SU-DHL-6 (cell line): ENCODE data around the gene OR1E2.
"Not testable (repeated sequence)": the region's sequence is repeated elsewhere in the genome, so short reads cannot be mapped to it uniquely, and the experiment has no call there.

Experiments
- H2AFZ ChIP-seq: fragments of 200-600 bp; sonication (generic); 2 replicates; pipeline ENCODE4 v1.6.1; 2014; ENCODE audit warnings: low read depth, mild to moderate bottlenecking, moderate library complexity, mixed read lengths, antibody characterized with exemption, low read length; ENCODE audit not compliant: severe bottlenecking
- H3F3A ChIP-seq: fragments of 200-600 bp; shearing (Covaris generic); 2 replicates; pipeline ENCODE4 v1.6.0; 2016; ENCODE audit warnings: antibody characterized with exemption, mild to moderate bottlenecking; ENCODE audit not compliant: insufficient read depth
- H3K27ac ChIP-seq: fragments of 200-600 bp; sonication (generic); 2 replicates; pipeline ENCODE4 v1.5.1; 2016; ENCODE audit warnings: low read depth, mild to moderate bottlenecking, low read length, moderate library complexity, mixed read lengths
- H3K27me3 ChIP-seq: fragments of 200-600 bp; sonication (generic), shearing (Covaris generic); 2 replicates; pipeline ENCODE4 v1.6.0; 2014; ENCODE audit warnings: mild to moderate bottlenecking, low read length
- H3K36me3 ChIP-seq: fragments of 200-600 bp; sonication (generic); 2 replicates; pipeline ENCODE4 v1.6.1; 2014; ENCODE audit warnings: mild to moderate bottlenecking, low read length, mixed read lengths
- H3K4me2 ChIP-seq: fragments of 300-600, 200-600 bp; shearing (Covaris generic), sonication (generic); 2 replicates; pipeline ENCODE4 v1.6.0; 2014; ENCODE audit warnings: low read length, low read depth, mild to moderate bottlenecking; ENCODE audit not compliant: poor library complexity, severe bottlenecking
- H3K4me3 ChIP-seq: fragments of 200-600 bp; sonication (generic); 2 replicates; pipeline ENCODE4 v1.5.1; 2014; ENCODE audit warnings: antibody characterized with exemption, low read length, mild to moderate bottlenecking, mixed read lengths; ENCODE audit not compliant: insufficient read depth, poor library complexity, severe bottlenecking
- H3K79me2 ChIP-seq: fragments of 200-600 bp; sonication (generic); 2 replicates; pipeline ENCODE4 v1.6.1; 2014; ENCODE audit warnings: mild to moderate bottlenecking, low read length, moderate library complexity; ENCODE audit not compliant: insufficient read depth
- H3K9ac ChIP-seq: fragments of 200-600 bp; sonication (generic); 2 replicates; pipeline ENCODE4 v1.7.0; 2014; ENCODE audit warnings: mild to moderate bottlenecking, low read length
- H3K9me2 ChIP-seq: fragments of 200-600 bp; sonication (generic); replicated peaks from 2 replicates; pipeline ENCODE4 v1.6.1; 2014; ENCODE audit warnings: low read length; ENCODE audit not compliant: insufficient read depth
- H3K9me3 ChIP-seq: fragments of 200-600 bp; sonication (generic); 2 replicates; pipeline ENCODE4 v1.6.1; 2014; ENCODE audit warnings: low read length, mixed read lengths; ENCODE audit not compliant: insufficient read depth
- H4K20me1 ChIP-seq: fragments of 200-600 bp; sonication (generic); 2 replicates; pipeline ENCODE4 v1.6.1; 2014; ENCODE audit warnings: low read depth, mild to moderate bottlenecking, antibody characterized with exemption, low read length, moderate library complexity, mixed read lengths
- EZH2phosphoT487 ChIP-seq: fragments of 200-600 bp; sonication (generic), shearing (Covaris generic); conservative IDR thresholded peaks from 2 replicates; pipeline ENCODE4 v1.6.1; 2018; ENCODE audit warnings: mild to moderate bottlenecking, antibody characterized with exemption, low read length, moderate library complexity, mixed read lengths
- TF ChIP-seq, protein P1 (sequence below): fragments of 200-600 bp; sonication (generic); IDR thresholded peaks from one replicate; pipeline ENCODE4 v1.5.1; 2017; ENCODE audit warnings: antibody characterized with exemption, mild to moderate bottlenecking, low read length, moderate library complexity; ENCODE audit not compliant: insufficient read depth, poor library complexity, severe bottlenecking

OR1E2 gene

DNA sequence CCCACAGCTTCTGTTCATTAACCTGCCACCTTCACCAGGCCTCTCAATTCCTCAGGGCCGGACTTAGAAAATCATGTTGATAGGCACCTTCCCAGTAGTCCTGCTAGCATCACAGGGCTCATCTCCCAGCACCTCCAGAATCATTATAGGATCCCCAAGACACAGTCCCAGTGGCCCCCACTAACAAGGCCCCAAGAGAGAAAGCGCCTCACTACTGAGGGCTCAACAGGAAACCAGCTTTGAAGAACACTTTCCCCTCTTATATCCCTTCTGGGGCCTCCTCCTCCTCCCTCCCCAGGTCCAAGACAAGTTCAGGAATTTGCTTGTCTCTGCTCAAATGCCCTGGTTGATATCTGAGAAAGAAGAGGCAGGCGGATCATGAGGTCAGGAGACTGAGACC is 22.6 kb downstream of the OR1E2 start, which contains the start of gene OR3A3:
Gene OR3A3 (plus strand): TSS at position 301 of the 400 bp plus-strand sequence.
- Histone ChIP-seq H3K9me3 (0 out of 2 replicates have a peak, but pooled peaks cover 6% of the 10 kb centered on the region), H3K27ac (no peak within 1 kb of the TSS), H3K9me2 (no peaks in the 10 kb centered on the region), H3K9ac (no peak within 1 kb of the TSS), H2AFZ (no peak within 1 kb of the TSS), H3K36me3 (no peaks in the 10 kb centered on the region), H3K4me3 (no peak within 1 kb of the TSS), H3K79me2 (no peaks in the 10 kb centered on the region), H3K27me3 (no peaks in the 10 kb centered on the region), H3K4me2 (no peak within 1 kb of the TSS), H3F3A (no peaks in the 10 kb centered on the region), H4K20me1 (no peaks in the 10 kb centered on the region)
- TF ChIP-seq, protein P1, sequence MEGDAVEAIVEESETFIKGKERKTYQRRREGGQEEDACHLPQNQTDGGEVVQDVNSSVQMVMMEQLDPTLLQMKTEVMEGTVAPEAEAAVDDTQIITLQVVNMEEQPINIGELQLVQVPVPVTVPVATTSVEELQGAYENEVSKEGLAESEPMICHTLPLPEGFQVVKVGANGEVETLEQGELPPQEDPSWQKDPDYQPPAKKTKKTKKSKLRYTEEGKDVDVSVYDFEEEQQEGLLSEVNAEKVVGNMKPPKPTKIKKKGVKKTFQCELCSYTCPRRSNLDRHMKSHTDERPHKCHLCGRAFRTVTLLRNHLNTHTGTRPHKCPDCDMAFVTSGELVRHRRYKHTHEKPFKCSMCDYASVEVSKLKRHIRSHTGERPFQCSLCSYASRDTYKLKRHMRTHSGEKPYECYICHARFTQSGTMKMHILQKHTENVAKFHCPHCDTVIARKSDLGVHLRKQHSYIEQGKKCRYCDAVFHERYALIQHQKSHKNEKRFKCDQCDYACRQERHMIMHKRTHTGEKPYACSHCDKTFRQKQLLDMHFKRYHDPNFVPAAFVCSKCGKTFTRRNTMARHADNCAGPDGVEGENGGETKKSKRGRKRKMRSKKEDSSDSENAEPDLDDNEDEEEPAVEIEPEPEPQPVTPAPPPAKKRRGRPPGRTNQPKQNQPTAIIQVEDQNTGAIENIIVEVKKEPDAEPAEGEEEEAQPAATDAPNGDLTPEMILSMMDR = no peak

GRCh38 chr17:3403856-3404255 is 29.8 kb downstream of the OR1E2 start:
- not testable (repeated sequence) for H3K36me3 ChIP-seq, H2AFZ ChIP-seq, H4K20me1 ChIP-seq, H3K4me2 ChIP-seq, H3K4me3 ChIP-seq, H3K9me3 ChIP-seq, H3K27ac ChIP-seq, H3K9ac ChIP-seq, H3K79me2 ChIP-seq, H3K9me2 ChIP-seq, H3F3A ChIP-seq, H3K27me3 ChIP-seq

- H3K4me2 ChIP-seq = no peak overlapping the region
- no peak overlapping the region for H2AFZ ChIP-seq
- H3K27ac ChIP-seq = no peak overlapping the region
- no peaks in the 10 kb centered on the region for H3K79me2 ChIP-seq
- no peak overlapping the region for H3K9ac ChIP-seq
- no peaks in the 10 kb centered on the region for H3K9me3 ChIP-seq
- no peak overlapping the region for H3K4me3 ChIP-seq
- TF ChIP-seq, protein P1 = no peak
- no peak for TF ChIP-seq EZH2phosphoT487
- H4K20me1 ChIP-seq = no peaks in the 10 kb centered on the region
- no peaks in the 10 kb centered on the region for H3K27me3 ChIP-seq
- no peaks in the 10 kb centered on the region for H3F3A ChIP-seq
- no peaks in the 10 kb centered on the region for H3K36me3 ChIP-seq
- H3K9me2 ChIP-seq = no peaks in the 10 kb centered on the region
Observed at GRCh38 chr17:3401786-3402185, 31.9 kb downstream of the OR1E2 start.

DNA sequence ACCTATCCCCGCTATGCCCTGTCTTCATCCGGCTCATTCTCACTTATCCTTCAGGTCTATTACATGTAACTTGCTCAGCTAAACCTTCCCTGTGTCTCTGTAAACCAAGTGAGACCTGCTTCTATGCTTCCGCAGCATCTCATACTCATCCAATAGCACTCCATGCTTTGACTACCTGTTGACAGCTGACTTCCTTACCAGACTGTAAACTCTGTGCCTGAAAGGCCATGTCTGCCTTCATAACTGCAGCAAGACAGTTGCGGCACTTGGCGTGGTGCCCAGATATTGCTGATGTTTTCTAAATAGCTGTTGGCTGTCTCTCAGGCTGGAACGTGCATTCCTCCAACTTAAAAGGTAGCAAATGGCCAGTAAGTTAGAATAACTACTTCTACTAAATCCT is 33.6 kb downstream of the OR1E2 start:
- no peaks in the 10 kb centered on the region for H3K9me2 ChIP-seq
- H3F3A ChIP-seq = no peaks in the 10 kb centered on the region
- no peak overlapping the region for H3K9ac ChIP-seq
- H3K4me3 ChIP-seq = no peak overlapping the region
- no peaks in the 10 kb centered on the region for H3K27me3 ChIP-seq
- H3K4me2 ChIP-seq = no peak overlapping the region
- H3K79me2 ChIP-seq = no peaks in the 10 kb centered on the region
- H2AFZ ChIP-seq = no peak overlapping the region
- H3K9me3 ChIP-seq = no peaks in the 10 kb centered on the region
- TF ChIP-seq, protein P1 = no peak
- no peak for TF ChIP-seq EZH2phosphoT487
- H4K20me1 ChIP-seq = no peaks in the 10 kb centered on the region
- no peak overlapping the region for H3K27ac ChIP-seq
- H3K36me3 ChIP-seq = no peaks in the 10 kb centered on the region
